AG04450 (cell line): Measurements from ENCODE around the gene KRT1. TPM values are rescaled to one million over a fixed set of nuclear protein-coding genes. Genes with fewer than 3 reads are reported as not detected.

ENCODE experiments used
- CTCF ChIA-PET: fragments of 300-600, 350-600 bp; formaldehyde crosslinking; extraction: SDS; loops from one replicate; lab custom pipeline; 2022; ENCODE audit warnings: antibody characterized with exemption, inconsistent platforms; lab: Charles Lee
- POLR2A ChIA-PET: fragments of 350-600 bp; formaldehyde crosslinking; extraction: SDS; loops from one replicate; lab custom pipeline; 2021; ENCODE audit warnings: antibody characterized with exemption, inconsistent platforms; lab: Yijun Ruan, JAX
- DNase-seq: peaks from one replicate; pipeline ENCODE4 v3.0.0-alpha.2; 2011; ENCODE audit warnings: low read depth, low spot score
- H3K27ac ChIP-seq: one replicate; pipeline ENCODE4 v1.5.1; 2012; ENCODE audit warnings: low read depth, low read length, control low read depth
- H3K27me3 ChIP-seq: one replicate; pipeline ENCODE4 v1.6.0; 2012; ENCODE audit warnings: low read length; ENCODE audit not compliant: control insufficient read depth, insufficient read depth
- H3K4me3 ChIP-seq: 2 replicates; pipeline ENCODE4 v1.5.1; 2011; ENCODE audit warnings: mild to moderate bottlenecking, low read depth, low read length, control low read depth
- H3K9me3 ChIP-seq: 2 replicates; pipeline ENCODE4 v1.5.1; 2012; ENCODE audit warnings: low read length; ENCODE audit not compliant: control insufficient read depth, insufficient read depth
- polyA plus RNA-seq: library from polyadenylated mRNA; depleted of rRNA; stranded (reverse); fragments of >200 nt; gene quantifications from 2 replicates; pipeline ENCODE4 v1.2.3, GENCODE V29; 2011
- TF ChIP-seq, protein P1 (sequence below): IDR thresholded peaks from 2 replicates; pipeline ENCODE4 v1.5.1; 2011; ENCODE audit warnings: low read depth, low read length, control low read depth, inconsistent platforms

KRT1 gene
- polyA plus RNA-seq, 1 experiment = not detected

GRCh38 chr12:52685406-52685890, 5.2 kb upstream of the KRT1 start:
- Histone ChIP-seq H3K27ac (no peak overlapping the region), H3K27me3 (peaks cover 14% of the 10 kb centered on the region), H3K9me3 (no peaks in the 10 kb centered on the region), H3K4me3 (no peak overlapping the region)
- no peak for DNase-seq
- ChIA-PET POLR2A (no interaction called here), CTCF (no interaction called here)
- TF ChIP-seq, protein P1, sequence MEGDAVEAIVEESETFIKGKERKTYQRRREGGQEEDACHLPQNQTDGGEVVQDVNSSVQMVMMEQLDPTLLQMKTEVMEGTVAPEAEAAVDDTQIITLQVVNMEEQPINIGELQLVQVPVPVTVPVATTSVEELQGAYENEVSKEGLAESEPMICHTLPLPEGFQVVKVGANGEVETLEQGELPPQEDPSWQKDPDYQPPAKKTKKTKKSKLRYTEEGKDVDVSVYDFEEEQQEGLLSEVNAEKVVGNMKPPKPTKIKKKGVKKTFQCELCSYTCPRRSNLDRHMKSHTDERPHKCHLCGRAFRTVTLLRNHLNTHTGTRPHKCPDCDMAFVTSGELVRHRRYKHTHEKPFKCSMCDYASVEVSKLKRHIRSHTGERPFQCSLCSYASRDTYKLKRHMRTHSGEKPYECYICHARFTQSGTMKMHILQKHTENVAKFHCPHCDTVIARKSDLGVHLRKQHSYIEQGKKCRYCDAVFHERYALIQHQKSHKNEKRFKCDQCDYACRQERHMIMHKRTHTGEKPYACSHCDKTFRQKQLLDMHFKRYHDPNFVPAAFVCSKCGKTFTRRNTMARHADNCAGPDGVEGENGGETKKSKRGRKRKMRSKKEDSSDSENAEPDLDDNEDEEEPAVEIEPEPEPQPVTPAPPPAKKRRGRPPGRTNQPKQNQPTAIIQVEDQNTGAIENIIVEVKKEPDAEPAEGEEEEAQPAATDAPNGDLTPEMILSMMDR = no peak

DNA sequence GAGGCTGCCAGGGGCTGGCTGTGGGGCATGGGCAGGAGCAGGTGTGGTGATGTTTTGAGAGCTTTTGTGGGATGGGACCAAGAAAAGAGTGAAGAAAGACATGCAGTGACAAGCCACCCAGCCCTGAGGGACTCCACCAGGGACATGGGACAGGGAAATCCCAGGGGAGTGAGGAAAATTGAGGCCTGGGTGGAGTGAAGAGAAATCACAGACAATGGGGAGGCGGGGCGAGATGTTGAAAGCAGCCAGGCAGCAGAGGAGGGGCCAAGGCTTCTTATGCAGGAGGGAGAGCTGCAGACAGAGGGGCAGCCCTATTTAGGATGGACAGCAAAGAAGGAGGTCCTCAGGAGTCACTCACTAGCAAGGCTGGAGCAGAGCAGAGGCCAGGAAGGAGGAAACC, 4.2 kb upstream of the KRT1 start:
- POLR2A ChIA-PET = no interaction called here
- H3K27me3 ChIP-seq = peaks cover 11% of the 10 kb centered on the region

DNA sequence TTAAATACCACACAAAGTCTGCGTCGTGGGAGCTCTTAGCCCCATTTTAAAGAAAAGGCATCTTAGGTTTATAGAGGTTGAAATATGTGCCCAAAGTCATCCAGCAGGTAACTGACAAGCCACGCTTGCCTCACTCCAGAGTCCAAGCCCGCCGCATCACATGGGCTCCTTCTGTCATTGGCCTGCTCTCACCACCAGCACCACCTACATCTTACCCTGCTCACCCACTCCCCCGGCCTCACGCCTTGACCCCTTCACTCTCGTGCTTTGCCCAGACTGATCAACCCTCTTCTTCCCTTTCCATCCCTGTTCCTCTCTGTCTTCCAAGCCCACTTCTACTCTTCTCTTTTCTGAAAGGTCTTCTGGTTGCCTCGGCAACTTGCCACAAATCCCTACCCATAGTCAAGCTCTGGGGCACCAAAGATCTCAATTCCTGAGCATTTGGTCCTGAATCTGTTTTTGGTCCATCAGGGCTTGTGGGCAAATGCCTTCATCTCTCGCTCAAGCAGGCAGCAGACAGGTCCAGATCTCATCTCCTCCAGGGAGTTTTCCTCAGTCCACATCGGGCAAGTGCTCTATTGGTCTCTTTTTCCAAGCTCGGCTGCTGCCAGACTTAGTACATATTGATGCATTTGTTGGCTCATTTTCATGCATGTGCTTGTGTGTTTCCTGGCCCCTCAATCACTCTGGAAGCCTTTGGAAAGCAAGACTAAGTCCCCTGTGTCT, 3.5 kb upstream of the KRT1 start:
- CTCF ChIA-PET = interaction anchor here (0.7 kb wide), 1 partner anchor 25 kb away, joined by 11 read pairs; no protein-coding TSS in a partner anchor
- TF ChIP-seq, protein P1 = no peak
- POLR2A ChIA-PET = no interaction called here
- no peak for DNase-seq
- no peak overlapping the region for H3K4me3 ChIP-seq
- H3K27me3 ChIP-seq = peaks cover 11% of the 10 kb centered on the region
- H3K9me3 ChIP-seq = no peaks in the 10 kb centered on the region
- no peak overlapping the region for H3K27ac ChIP-seq

More for the DNA sequence above, 4.2 kb upstream of the KRT1 start:
- H3K4me3 ChIP-seq = no peak overlapping the region
- no peak overlapping the region for H3K27ac ChIP-seq
- TF ChIP-seq, protein P1 = no peak
- no peaks in the 10 kb centered on the region for H3K9me3 ChIP-seq
- no peak for DNase-seq
- CTCF ChIA-PET = no interaction called here

GRCh38 chr12:52682938-52683574, 2.8 kb upstream of the KRT1 start:
- H3K27ac ChIP-seq = no peak overlapping the region
- ChIA-PET POLR2A (no interaction called here), CTCF (interaction anchor here (0.7 kb wide), 1 partner anchor 26 kb away, joined by 11 read pairs; no protein-coding TSS in a partner anchor)
- TF ChIP-seq, protein P1 = no peak
- peaks cover 11% of the 10 kb centered on the region for H3K27me3 ChIP-seq
- no peak overlapping the region for H3K4me3 ChIP-seq
- no peaks in the 10 kb centered on the region for H3K9me3 ChIP-seq
- no peak for DNase-seq

DNA sequence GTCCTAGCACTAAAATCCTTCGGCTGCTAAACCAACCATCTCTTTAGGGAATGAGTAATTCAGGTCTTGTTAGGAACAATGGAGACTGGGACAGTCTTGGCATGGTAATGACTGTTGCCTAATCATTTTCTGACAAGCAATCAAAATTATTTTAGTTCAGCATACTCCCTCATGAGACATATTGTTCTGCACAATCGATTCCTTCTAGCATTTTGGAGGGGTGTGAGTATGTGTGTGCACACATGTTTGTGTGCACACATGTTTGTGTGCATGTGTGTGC, 2.1 kb upstream of the KRT1 start:
- TF ChIP-seq, protein P1 = no peak
- DNase-seq = no peak
- H3K27ac ChIP-seq = no peak overlapping the region
- ChIA-PET CTCF (no interaction called here), POLR2A (no interaction called here)
- H3K4me3 ChIP-seq = no peak overlapping the region
- no peaks in the 10 kb centered on the region for H3K9me3 ChIP-seq
- H3K27me3 ChIP-seq = peaks cover 13% of the 10 kb centered on the region
